PFSK-1 (cell line): ENCODE measurements around the gene HERPUD2.

Experiments used
- FOXP2 ChIP-seq: optimal IDR thresholded peaks from 2 replicates; pipeline ENCODE3; 2011; ENCODE audit warnings: borderline replicate concordance, control low read depth, inconsistent platforms; ENCODE audit not compliant: insufficient read depth; ENCODE audit errors: extremely low read length, extremely low read depth
- POLR2AphosphoS5 ChIP-seq: IDR thresholded peaks from 2 replicates; pipeline ENCODE4 v1.6.1; 2012; ENCODE audit warnings: low read depth, mild to moderate bottlenecking, control low read depth, low read length, moderate library complexity
- SIN3A ChIP-seq: IDR thresholded peaks from 2 replicates; pipeline ENCODE4 v1.6.1; 2012; ENCODE audit warnings: mild to moderate bottlenecking, low read length, moderate library complexity, borderline replicate concordance; ENCODE audit not compliant: insufficient read depth
- TAF1 ChIP-seq: IDR thresholded peaks from 2 replicates; pipeline ENCODE4 v1.6.1; 2012; ENCODE audit warnings: low read length, control low read depth, borderline replicate concordance; ENCODE audit not compliant: insufficient read depth
- TF ChIP-seq, protein P1 (sequence below), 2 experiments: IDR thresholded peaks; 2 replicates each; pipeline versions ENCODE4 v1.6.1 to v1.8.0; 2011 to 2012; ENCODE audit warnings: low read depth in 2 of 2, low read length in 2 of 2, control low read depth in 1 of 2, inconsistent platforms in 1 of 2, mild to moderate bottlenecking in 1 of 2, moderate library complexity in 1 of 2; ENCODE audit not compliant: insufficient read depth in 1 of 2

The HERPUD2 gene

GRCh38 chr7:35680403-35681013 lies 14.4 kb downstream of the HERPUD2 start:
- TF ChIP-seq TAF1 (no peak), FOXP2 (no peak), SIN3A (no peak), POLR2AphosphoS5 (no peak)
- TF ChIP-seq, protein P1, sequence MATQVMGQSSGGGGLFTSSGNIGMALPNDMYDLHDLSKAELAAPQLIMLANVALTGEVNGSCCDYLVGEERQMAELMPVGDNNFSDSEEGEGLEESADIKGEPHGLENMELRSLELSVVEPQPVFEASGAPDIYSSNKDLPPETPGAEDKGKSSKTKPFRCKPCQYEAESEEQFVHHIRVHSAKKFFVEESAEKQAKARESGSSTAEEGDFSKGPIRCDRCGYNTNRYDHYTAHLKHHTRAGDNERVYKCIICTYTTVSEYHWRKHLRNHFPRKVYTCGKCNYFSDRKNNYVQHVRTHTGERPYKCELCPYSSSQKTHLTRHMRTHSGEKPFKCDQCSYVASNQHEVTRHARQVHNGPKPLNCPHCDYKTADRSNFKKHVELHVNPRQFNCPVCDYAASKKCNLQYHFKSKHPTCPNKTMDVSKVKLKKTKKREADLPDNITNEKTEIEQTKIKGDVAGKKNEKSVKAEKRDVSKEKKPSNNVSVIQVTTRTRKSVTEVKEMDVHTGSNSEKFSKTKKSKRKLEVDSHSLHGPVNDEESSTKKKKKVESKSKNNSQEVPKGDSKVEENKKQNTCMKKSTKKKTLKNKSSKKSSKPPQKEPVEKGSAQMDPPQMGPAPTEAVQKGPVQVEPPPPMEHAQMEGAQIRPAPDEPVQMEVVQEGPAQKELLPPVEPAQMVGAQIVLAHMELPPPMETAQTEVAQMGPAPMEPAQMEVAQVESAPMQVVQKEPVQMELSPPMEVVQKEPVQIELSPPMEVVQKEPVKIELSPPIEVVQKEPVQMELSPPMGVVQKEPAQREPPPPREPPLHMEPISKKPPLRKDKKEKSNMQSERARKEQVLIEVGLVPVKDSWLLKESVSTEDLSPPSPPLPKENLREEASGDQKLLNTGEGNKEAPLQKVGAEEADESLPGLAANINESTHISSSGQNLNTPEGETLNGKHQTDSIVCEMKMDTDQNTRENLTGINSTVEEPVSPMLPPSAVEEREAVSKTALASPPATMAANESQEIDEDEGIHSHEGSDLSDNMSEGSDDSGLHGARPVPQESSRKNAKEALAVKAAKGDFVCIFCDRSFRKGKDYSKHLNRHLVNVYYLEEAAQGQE (IDR thresholded peaks at IDR 0.05; ENCODE audit: insufficient read depth in 1 of 2, low read depth in 2 of 2, low read length in 2 of 2): no peak

DNA sequence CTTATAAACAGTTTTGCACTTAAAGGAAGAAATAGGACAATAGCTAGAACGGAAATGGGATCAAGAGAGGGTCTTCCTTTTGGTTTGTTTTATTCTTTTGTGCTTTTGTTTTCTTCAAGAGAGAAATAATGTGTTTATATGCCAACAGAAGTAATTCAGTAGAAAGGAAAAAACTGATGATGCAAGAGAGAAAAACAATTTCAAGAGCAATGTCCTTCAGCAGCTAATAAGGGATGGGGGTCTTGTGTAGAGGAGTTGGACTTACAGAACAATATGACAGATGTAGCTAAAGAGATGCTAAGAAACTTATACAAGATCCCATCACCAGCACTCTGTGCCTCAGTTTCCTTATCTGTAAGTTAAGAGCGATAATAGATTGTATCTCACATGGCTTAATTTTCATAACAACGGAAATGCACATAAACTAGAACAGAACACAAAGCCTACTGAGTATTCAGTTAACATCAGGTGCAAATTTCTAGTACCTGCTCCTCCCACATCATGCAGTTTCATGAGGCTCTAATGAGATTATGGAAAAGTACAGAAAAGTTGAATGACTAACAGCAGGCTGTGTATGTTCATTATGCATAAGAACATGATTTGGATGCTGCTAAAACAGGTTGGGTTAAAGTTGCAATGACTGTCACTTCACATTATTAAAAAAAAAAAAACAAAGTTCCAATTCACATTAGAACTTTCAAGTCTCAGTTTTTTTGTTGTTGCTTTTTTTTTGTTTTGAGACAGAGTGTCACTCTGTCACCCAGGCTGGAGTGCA lies 17.2 kb downstream of the HERPUD2 start:
- TF ChIP-seq, protein P1 (IDR thresholded peaks at IDR 0.05; ENCODE audit: insufficient read depth in 1 of 2, low read depth in 2 of 2, low read length in 2 of 2): no peak
- no peak for TF ChIP-seq POLR2AphosphoS5
- TF ChIP-seq FOXP2: no peak
- no peak for TF ChIP-seq TAF1
- TF ChIP-seq SIN3A: no peak

GRCh38 chr7:35676211-35676610 lies 18.7 kb downstream of the HERPUD2 start:
- TF ChIP-seq TAF1: no peak
- TF ChIP-seq SIN3A: no peak
- TF ChIP-seq, protein P1 (IDR thresholded peaks at IDR 0.05; ENCODE audit: insufficient read depth in 1 of 2, low read depth in 2 of 2, low read length in 2 of 2): no peak
- TF ChIP-seq POLR2AphosphoS5: no peak
- TF ChIP-seq FOXP2: no peak

GRCh38 chr7:35670856-35671569 lies 23.9 kb downstream of the HERPUD2 start:
- TF ChIP-seq TAF1 (no peak), POLR2AphosphoS5 (no peak), FOXP2 (no peak), SIN3A (no peak)
- TF ChIP-seq, protein P1 (IDR thresholded peaks at IDR 0.05; ENCODE audit: insufficient read depth in 1 of 2, low read depth in 2 of 2, low read length in 2 of 2): no peak
